Fibroblast of upper back skin (primary cell): ENCODE measurements around the gene MBD6.

Experiments used
- DNase-seq: peaks from one replicate; pipeline ENCODE4 v3.0.0-alpha.2; 2013

The MBD6 gene

GRCh38 chr12:57577981-57578758 is 55.5 kb downstream of the MBD6 start:
- DNase-seq: no peak

GRCh38 chr12:57579011-57579410 is 56.4 kb downstream of the MBD6 start:
- peak; percentile 25 for DNase-seq
